Measurements from ENCODE around the gene MICAL3.
A peak's percentile ranks its signal among the peaks of the same experiment; 100 is the strongest.

MICAL3 gene

GRCh38 chr22:17782621-17783020, 241.7 kb downstream of the MICAL3 start:
- H3K4me3 ChIP-seq (replicated peaks; ENCODE audit: insufficient read depth, low read length), result no peak overlapping the region
- H3K27ac ChIP-seq (replicated peaks), result no peak overlapping the region
- no peaks in the 10 kb centered on the region for H3K27me3 ChIP-seq (ENCODE audit: insufficient read depth, poor library complexity, severe bottlenecking)
- TF ChIP-seq REST (IDR thresholded peaks at IDR 0.05; ENCODE audit: insufficient replicate concordance, low read depth) (no peak), CTCF (IDR thresholded peaks at IDR 0.05; ENCODE audit: insufficient read depth, low read length) (no peak), GABPA (IDR thresholded peaks at IDR 0.05; ENCODE audit: low read depth) (no peak), POLR2AphosphoS5 (IDR thresholded peaks at IDR 0.05; ENCODE audit: low read depth) (no peak), SPI1 (IDR thresholded peaks at IDR 0.05; ENCODE audit: borderline replicate concordance, low read depth) (no peak)
- DNase-seq (ENCODE audit: low read depth in 1 of 2, low spot score in 1 of 2), result no peak

- H3K27me3 ChIP-seq (ENCODE audit: insufficient read depth, poor library complexity, severe bottlenecking), result no peaks in the 10 kb centered on the region
- no peak overlapping the region for H3K4me3 ChIP-seq (replicated peaks; ENCODE audit: insufficient read depth, low read length)
- TF ChIP-seq SPI1 (IDR thresholded peaks at IDR 0.05; ENCODE audit: borderline replicate concordance, low read depth), result no peak
- no peak for TF ChIP-seq CTCF (IDR thresholded peaks at IDR 0.05; ENCODE audit: insufficient read depth, low read length)
- no peak for TF ChIP-seq REST (IDR thresholded peaks at IDR 0.05; ENCODE audit: insufficient replicate concordance, low read depth)
- no peak for TF ChIP-seq POLR2AphosphoS5 (IDR thresholded peaks at IDR 0.05; ENCODE audit: low read depth)
- TF ChIP-seq GABPA (IDR thresholded peaks at IDR 0.05; ENCODE audit: low read depth), result no peak
- DNase-seq (ENCODE audit: low read depth in 1 of 2, low spot score in 1 of 2), result no peak
- H3K27ac ChIP-seq (replicated peaks), result no peak overlapping the region; the same call in 1 of the 2 replicates
These were observed 242.2 kb downstream of the MICAL3 start for GRCh38 chr22:17782158-17782557.

GRCh38 chr22:17781319-17782031, 242.9 kb downstream of the MICAL3 start:
- Histone ChIP-seq H3K4me3 (replicated peaks; ENCODE audit: insufficient read depth, low read length) (no peak overlapping the region), H3K27ac (replicated peaks) (peak overlapping the region; percentile 28), H3K27me3 (ENCODE audit: insufficient read depth, poor library complexity, severe bottlenecking) (no peaks in the 10 kb centered on the region)
- DNase-seq (ENCODE audit: low read depth in 1 of 2, low spot score in 1 of 2), result peak in 1 of 2 experiments; percentile 69
- TF ChIP-seq REST (IDR thresholded peaks at IDR 0.05; ENCODE audit: insufficient replicate concordance, low read depth) (no peak), POLR2AphosphoS5 (IDR thresholded peaks at IDR 0.05; ENCODE audit: low read depth) (peak; percentile 47; the same call in 1 of the 2 replicates)
